Activated T-helper 1 cell treated with anti-CD3 and anti-CD28 coated beads, Interleukin-2, amount 50 U/mL, for 16 hours (primary cell): Measurements from ENCODE around the gene TMTC4.
"Not testable (repeated sequence)": the region's sequence is repeated elsewhere in the genome, so short reads cannot be mapped to it uniquely, and the experiment has no call there.

Source experiments
- DNase-seq, 2 donors: peaks; one replicate each; pipeline ENCODE4 v3.0.0-alpha.2; 2020; ENCODE audit warnings: low read depth in 1 of 2, low spot score in 1 of 2

The TMTC4 gene

DNA sequence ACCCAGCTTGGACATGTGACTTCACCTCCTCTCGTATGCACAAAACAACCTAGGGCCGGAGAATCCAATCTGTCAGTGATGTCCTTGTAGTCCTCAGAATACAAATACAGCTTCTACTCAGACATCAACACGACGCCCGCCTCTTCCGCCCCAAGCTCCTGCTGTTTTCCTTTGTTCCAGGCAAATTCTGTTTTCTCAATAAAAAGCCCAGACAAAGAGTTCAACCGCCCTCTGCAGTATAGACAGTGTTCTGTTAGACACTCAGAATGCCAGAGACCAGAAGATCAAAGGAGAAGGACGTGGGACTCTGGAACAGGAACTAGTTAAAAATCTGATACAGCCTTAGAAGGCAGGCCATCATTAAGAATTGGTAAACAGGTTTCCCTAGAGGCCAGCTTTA, 44.0 kb downstream of the TMTC4 start:
- no peak for DNase-seq

- no peak for DNase-seq
Measured at GRCh38 chr13:100627120-100627519, 47.5 kb downstream of the TMTC4 start.

GRCh38 chr13:100625447-100625846, 49.1 kb downstream of the TMTC4 start:
- no peak for DNase-seq

GRCh38 chr13:100620792-100621191, 53.8 kb downstream of the TMTC4 start:
- DNase-seq: no peak

GRCh38 chr13:100619940-100620339, 54.7 kb downstream of the TMTC4 start:
- no peak for DNase-seq

- not testable (repeated sequence) for DNase-seq
Measured at GRCh38 chr13:100618897-100619296, 55.7 kb downstream of the TMTC4 start.

- DNase-seq: no peak
Measured at GRCh38 chr13:100613031-100613430, 61.6 kb downstream of the TMTC4 start.

DNA sequence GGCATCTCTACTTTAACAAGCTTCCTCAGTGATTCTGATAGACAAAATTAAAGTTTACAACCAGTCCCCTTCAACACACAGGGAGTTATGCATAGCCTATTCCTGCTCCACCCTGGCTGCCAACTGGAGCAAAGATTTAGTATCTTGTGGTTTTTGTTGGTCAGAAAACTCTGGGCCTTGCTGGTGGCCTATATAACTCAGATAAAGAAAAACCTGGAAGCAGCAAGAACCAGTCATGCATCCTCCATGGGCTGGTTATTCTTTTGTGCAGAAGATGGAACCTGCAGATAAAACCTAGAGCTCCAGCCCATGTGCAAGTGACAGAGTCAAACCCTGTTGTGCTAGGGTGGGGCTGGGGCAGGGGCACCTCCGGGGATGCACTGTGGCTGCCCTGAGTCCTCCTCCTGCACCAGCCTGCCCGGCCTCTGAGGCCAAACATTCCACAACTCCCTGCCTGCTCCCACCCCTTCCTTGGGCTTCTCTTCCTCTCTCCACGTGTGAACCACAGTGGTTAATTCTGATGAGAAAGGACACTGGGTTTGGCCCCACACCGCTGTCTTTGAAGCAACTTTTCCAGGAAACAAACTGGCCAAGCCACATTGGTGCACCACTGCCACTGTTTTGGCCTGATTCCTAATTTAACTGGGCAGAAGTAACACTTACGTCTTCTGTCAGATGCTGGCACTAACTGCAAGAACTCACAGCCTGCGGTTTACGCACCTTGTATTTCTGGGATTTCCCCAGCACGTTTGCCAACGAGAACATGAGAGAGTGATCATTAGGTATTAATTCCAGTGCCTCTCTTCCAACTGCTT, 62.7 kb downstream of the TMTC4 start:
- no peak for DNase-seq

- no peak for DNase-seq
Measured at GRCh38 chr13:100610391-100611347, 63.9 kb downstream of the TMTC4 start.

- no peak for DNase-seq
Measured at GRCh38 chr13:100608906-100609305, 65.7 kb downstream of the TMTC4 start.

GRCh38 chr13:100608489-100608888, 66.1 kb downstream of the TMTC4 start:
- no peak for DNase-seq

DNA sequence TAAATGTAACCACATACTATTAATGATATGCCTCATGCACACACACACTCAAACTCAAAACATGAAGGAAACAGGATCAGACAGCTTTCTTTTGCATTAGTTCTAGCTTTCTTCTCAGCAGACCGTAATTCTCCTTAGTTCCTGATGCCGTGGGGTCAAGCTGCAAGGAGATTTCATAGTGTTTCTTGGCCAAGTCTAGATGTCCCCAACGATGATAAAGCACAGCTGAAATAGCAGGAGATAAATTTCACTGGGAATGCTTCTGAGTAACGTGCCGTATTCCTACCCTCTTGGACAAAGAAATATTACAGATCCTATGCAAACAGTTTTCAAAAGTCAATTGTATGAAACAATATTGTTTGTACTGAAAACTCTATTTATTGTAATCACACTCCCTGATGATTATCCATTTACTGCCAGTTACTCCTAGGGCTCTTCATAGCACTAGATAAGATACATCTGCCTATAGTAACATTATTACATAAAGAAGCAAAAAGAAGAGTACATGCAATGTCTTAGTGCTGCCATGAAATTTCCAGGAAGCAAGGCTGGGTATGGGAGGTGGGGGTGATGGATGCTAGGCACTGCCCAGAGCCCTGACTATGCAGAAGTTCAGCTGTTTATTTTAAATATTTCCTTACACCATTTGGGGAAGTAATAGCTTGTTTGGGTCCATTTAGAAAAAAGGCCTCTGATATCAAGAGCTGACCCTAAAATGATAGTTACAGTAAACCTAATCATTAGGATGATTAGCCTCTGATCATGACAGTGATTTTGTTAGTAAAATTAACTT, 69.5 kb downstream of the TMTC4 start:
- DNase-seq: no peak

GRCh38 chr13:100602493-100603111, 72.0 kb downstream of the TMTC4 start:
- DNase-seq: no peak

GRCh38 chr13:100601716-100602115, 72.9 kb downstream of the TMTC4 start:
- no peak for DNase-seq

DNA sequence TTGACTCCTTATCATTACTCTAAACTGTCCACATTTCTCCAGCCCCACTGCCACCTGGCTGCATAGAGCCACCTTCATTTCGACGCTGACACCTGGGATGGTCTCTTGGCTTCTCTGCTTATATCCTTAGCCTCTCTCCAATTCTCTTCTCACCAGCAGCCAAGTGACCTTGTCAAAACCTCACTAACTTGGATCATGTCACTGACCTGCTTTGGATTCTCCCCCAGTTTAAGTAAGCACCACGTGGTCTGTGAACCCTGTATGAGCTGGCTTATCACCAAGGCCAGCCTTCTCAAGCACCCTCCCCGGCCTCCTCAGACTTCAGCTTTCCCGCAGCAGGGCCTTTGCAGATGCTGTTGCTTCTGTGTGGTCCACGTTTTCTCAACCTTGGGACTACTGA, 73.7 kb downstream of the TMTC4 start:
- DNase-seq: no peak

- no peak for DNase-seq
Measured at GRCh38 chr13:100600461-100600860, 74.1 kb downstream of the TMTC4 start.

GRCh38 chr13:100597253-100597652, 77.3 kb downstream of the TMTC4 start:
- no peak for DNase-seq

- no peak for DNase-seq
Measured at GRCh38 chr13:100596516-100596915, 78.1 kb downstream of the TMTC4 start.

DNA sequence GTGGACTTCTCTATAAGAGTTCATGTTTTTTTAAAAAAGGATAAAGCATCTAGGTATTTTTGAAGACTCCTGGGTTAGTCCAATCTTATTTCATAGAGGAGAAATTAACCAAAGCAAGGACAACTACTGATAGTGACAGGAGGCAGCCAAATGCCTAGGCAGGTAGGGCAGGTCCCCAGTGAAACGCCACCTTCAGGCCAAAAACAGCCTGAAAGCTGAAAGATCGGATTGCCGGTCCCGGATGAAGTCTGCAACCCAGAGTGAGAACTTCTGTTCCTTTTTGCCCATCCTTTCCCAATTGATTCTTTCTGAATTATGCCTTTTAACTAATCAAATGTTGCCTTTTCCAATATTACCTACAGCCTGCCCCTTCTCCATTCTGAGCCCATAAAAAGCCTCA, 79.9 kb downstream of the TMTC4 start:
- no peak for DNase-seq

DNA sequence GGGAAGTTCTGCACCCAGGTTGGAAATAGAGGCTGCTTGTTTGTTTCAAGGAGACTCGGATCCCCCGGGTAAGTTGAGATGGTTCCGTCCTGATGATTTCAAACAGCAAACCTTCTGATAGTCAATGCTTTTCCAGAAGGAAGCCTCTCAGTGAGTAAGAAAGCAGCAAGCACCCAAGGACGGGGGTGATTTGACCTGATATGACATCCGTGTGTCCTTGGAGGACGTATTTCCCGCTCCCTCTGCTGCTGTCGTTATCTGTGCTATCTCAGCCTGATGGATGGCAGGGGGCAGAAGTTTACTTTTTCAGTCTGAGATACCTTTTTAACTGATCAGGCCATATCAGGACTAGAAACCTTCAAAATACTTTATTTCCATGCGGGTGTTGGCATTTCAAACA, 80.3 kb downstream of the TMTC4 start:
- no peak for DNase-seq

DNA sequence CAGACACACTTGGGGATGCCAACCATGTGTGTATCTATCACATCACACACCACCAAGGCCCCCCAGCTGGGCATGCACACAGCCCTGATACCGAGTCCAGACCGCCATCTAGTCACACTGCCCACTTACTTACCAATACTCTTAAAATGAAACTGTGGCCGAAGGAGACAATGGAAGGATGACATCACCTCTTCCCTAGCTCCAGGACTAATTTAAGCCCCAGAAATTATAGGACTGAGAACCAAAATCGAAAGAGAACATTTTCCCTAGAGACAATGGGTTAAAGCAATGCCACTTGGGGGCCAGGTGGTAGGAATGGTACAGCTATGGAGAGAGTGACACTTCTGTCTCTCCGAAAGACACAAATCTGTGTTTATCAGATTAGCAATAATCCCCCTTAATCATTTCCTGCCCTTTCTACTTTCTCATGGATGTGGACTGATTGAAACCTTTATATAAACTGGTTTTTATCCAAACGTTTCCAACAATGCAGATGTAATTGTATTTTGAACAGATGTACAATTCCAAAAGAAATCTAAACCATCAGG, 85.3 kb downstream of the TMTC4 start:
- no peak for DNase-seq
